ENCODE data around the gene HERC4.

- TF ChIP-seq CTCF (IDR thresholded peaks at IDR 0.05) (no peak), ZFX (IDR thresholded peaks at IDR 0.05; ENCODE audit: borderline replicate concordance) (no peak)
Observed at GRCh38 chr10:68088740-68089139, 13.7 kb upstream of the HERC4 start.

Data from 22Rv1 (cell line).